ENCODE results near the gene CLOCK. TPM values are rescaled to one million over a fixed set of nuclear protein-coding genes. Genes with fewer than 3 reads are reported as not detected.
A peak's percentile ranks its signal among the peaks of the same experiment; 100 is the strongest.

The CLOCK gene
- total and polyA plus RNA-seq, 9 of the 15 experiments (the other 6 are each of a cell fraction or from before 2014, with no cell fraction given): 3.7 to 14.4 (median 9.4) TPM

GRCh38 chr4:55386840-55387239 is 159.9 kb downstream of the CLOCK start:
- Histone ChIP-seq H3K9ac (ENCODE audit: insufficient read depth in 1 of 2, low read depth in 2 of 2, low read length in 2 of 2) (0 out of 4 replicates have a peak overlapping the region, but pooled peaks of 1 of the 2 experiments have one; percentile 8), H3K4me2 (ENCODE audit: insufficient read depth, low read length) (peak overlapping the region; percentile 60), H3K79me2 (ENCODE audit: control insufficient read depth, insufficient read depth, low read length) (no peaks in the 10 kb centered on the region), H3K9me3 (replicated peaks; ENCODE audit: control insufficient read depth, insufficient read depth, low read depth, low read length) (no peaks in the 10 kb centered on the region), H3K36me3 (ENCODE audit: control insufficient read depth, insufficient read depth, low read length) (no peaks in the 10 kb centered on the region), H3K9me1 (ENCODE audit: control insufficient read depth, insufficient read depth, low read length) (no peaks in the 10 kb centered on the region), H3K27me3 (ENCODE audit: control insufficient read depth in 2 of 2, insufficient read depth in 2 of 2, low read length in 2 of 2) (no peaks in the 10 kb centered on the region), H3K27ac (ENCODE audit: extremely low read depth, low read depth, low read length) (peak overlapping the region; percentile 53), H3K4me1 (replicated peaks in 1 of 2; ENCODE audit: control insufficient read depth in 2 of 2, insufficient read depth in 2 of 2, low read length in 2 of 2) (peaks cover 30 to 40% of the 10 kb centered on the region in 2 experiments), H3K4me3 (no peak overlapping the region), H4K20me1 (replicated peaks; ENCODE audit: control insufficient read depth, insufficient read depth, low read length) (no peaks in the 10 kb centered on the region), H2AFZ (ENCODE audit: low read depth, low read length) (peak overlapping the region; percentile 67)
- peak; percentile 91 for FAIRE-seq
- ChIA-PET POLR2A (interaction anchor here (1.0 to 2.1 kb wide), 5 partner anchors 9 to 41 kb away, joined by 3 to 23 read pairs (median 4); partner anchors contain the start of genes SRD5A3 and TMEM165), CTCF (ENCODE audit: low intra/inter-chr PET ratio) (no interaction called here)
- DNase-seq (ENCODE audit: extremely low read depth in 1 of 4, low spot score in 3 of 4): peak; percentile 73 to 94 (median 79)
- intact Hi-C loops (cut with micrococcal nuclease): loop anchor here (1.0 to 2.0 kb wide), 2 partner anchors 10 to 40 kb away; partner anchors contain the start of gene SRD5A3
- WGBS (ENCODE audit: insufficient coverage, low coverage, missing lambda C conversion rate): 0% methylated on average over 2 of the region's 2 CpGs
- no TSS peak for BruUV-seq (replicated peaks)
- peak; percentile 72 for ATAC-seq
- in situ Hi-C loops (cut with MboI): no loop called here
- peak; percentile 98 for TF ChIP-seq NCOR1 (IDR thresholded peaks at IDR 0.05)
- TF ChIP-seq MAFG (tag; conservative IDR thresholded peaks at IDR 0.05): 0 out of 2 replicates have a peak, but pooled peaks have one; percentile 23
- peak in 1 of 2 experiments; percentile 35; a peak in 1 of 4 replicates for TF ChIP-seq MLLT1 (IDR thresholded peaks at IDR 0.05)
- TF ChIP-seq HLTF (IDR thresholded peaks at IDR 0.05): peak; percentile 55; the same call in 1 of the 2 replicates
- peak; percentile 64 for TF ChIP-seq KHSRP (IDR thresholded peaks at IDR 0.05)
- TF ChIP-seq GATAD2B (IDR thresholded peaks at IDR 0.05; ENCODE audit: borderline replicate concordance): peak; percentile 93
- TF ChIP-seq NONO (IDR thresholded peaks at IDR 0.05; ENCODE audit: low read depth in 2 of 2, low read length in 1 of 2): peak in 1 of 2 experiments; percentile 93; a peak in 2 of 4 replicates
- TF ChIP-seq ZNF445 (CRISPR knock-in tag; IDR thresholded peaks at IDR 0.05; ENCODE audit: low read depth): peak; percentile 52; the same call in 1 of the 2 replicates
- TF ChIP-seq SP1 (CRISPR knock-in tag; IDR thresholded peaks at IDR 0.05): peak; percentile 43; the same call in 1 of the 2 replicates
- peak; percentile 94 for TF ChIP-seq SMAD4 (CRISPR knock-in tag; conservative IDR thresholded peaks at IDR 0.05)
- peak; percentile 59 to 79; a peak in 2 of 4 replicates for TF ChIP-seq TBL1XR1 (IDR thresholded peaks at IDR 0.05; ENCODE audit: low read length in 2 of 2)
- TF ChIP-seq SNAPC5 (CRISPR knock-in tag; IDR thresholded peaks at IDR 0.05): no peak
- TF ChIP-seq PML (IDR thresholded peaks at IDR 0.05; ENCODE audit: low read length): peak; percentile 98
- TF ChIP-seq HES1 (IDR thresholded peaks at IDR 0.05; ENCODE audit: low read depth): peak; percentile 83
- peak; percentile 49; the same call in 1 of the 2 replicates for TF ChIP-seq MYC (IDR thresholded peaks at IDR 0.05; ENCODE audit: low read depth, low read length)
- no peak for TF ChIP-seq MYC (CRISPR knock-in tag; IDR thresholded peaks at IDR 0.05; ENCODE audit: borderline replicate concordance, low read depth)
- peak; percentile 97 for TF ChIP-seq PRDM10 (IDR thresholded peaks at IDR 0.05; ENCODE audit: partially characterized antibody)
- 0 out of 2 replicates have a peak, but pooled peaks have one; percentile 16 for TF ChIP-seq ZNF134 (CRISPR knock-in tag; conservative IDR thresholded peaks at IDR 0.05)

Data from K562 (cell line).